ENCODE data around the gene EDIL3.

Gene EDIL3

GRCh38 chr5:84384604-84385575 is at the start of gene EDIL3:
EDIL3 (minus strand) TSS chr5:84384880; CDS start chr5:84384374, 506 bp downstream.
- DNase-seq = no peak

GRCh38 chr5:84433461-84433860 is 48.8 kb upstream of the EDIL3 start:
- no peak for DNase-seq

GRCh38 chr5:84430863-84431663 is 46.4 kb upstream of the EDIL3 start:
- no peak for DNase-seq

GRCh38 chr5:84430079-84430478 is 45.4 kb upstream of the EDIL3 start:
- no peak for DNase-seq

GRCh38 chr5:84425365-84425881 is 40.7 kb upstream of the EDIL3 start:
- DNase-seq = no peak

GRCh38 chr5:84419742-84420141 is 35.1 kb upstream of the EDIL3 start:
- DNase-seq = no peak

GRCh38 chr5:84411832-84412605 is 27.3 kb upstream of the EDIL3 start:
- DNase-seq = no peak

- no peak for DNase-seq
Observed at GRCh38 chr5:84406111-84406510, 21.4 kb upstream of the EDIL3 start.

GRCh38 chr5:84403773-84404172 is 19.1 kb upstream of the EDIL3 start:
- DNase-seq = no peak

- DNase-seq = no peak
Observed at GRCh38 chr5:84397385-84397784, 12.7 kb upstream of the EDIL3 start.

GRCh38 chr5:84393969-84394368 is 9.3 kb upstream of the EDIL3 start:
- no peak for DNase-seq

GRCh38 chr5:84392836-84393235 is 8.2 kb upstream of the EDIL3 start:
- DNase-seq = no peak

- DNase-seq = no peak
Observed at GRCh38 chr5:84385705-84386104, 1.0 kb upstream of the EDIL3 start.

GRCh38 chr5:84383816-84384603 is 670 bp downstream of the EDIL3 start:
- DNase-seq = no peak

GRCh38 chr5:84383296-84383815 is 1.3 kb downstream of the EDIL3 start:
- no peak for DNase-seq

- DNase-seq = no peak
Observed at GRCh38 chr5:84382363-84383295, 2.1 kb downstream of the EDIL3 start.

GRCh38 chr5:84381502-84382362 is 2.9 kb downstream of the EDIL3 start:
- DNase-seq = no peak

- no peak for DNase-seq
Observed at GRCh38 chr5:84379749-84380148, 4.9 kb downstream of the EDIL3 start.

GRCh38 chr5:84378961-84379360 is 5.7 kb downstream of the EDIL3 start:
- no peak for DNase-seq

Data from stimulated activated CD8-positive, alpha-beta memory T cell treated with anti-CD3 and anti-CD28 coated beads, Interleukin-4, amount 100 ng/mL, for 48 hours (primary cell).